ENCODE measurements around the gene GABRB1.

Gene GABRB1

GRCh38 chr4:47410271-47410670 lies 378.9 kb downstream of the GABRB1 start:
- no peak for FAIRE-seq

- no peak for FAIRE-seq
Observed at GRCh38 chr4:47413521-47413920, 382.2 kb downstream of the GABRB1 start.

- no peak for FAIRE-seq
Observed at GRCh38 chr4:47415719-47416118, 384.4 kb downstream of the GABRB1 start.

GRCh38 chr4:47418147-47418546 lies 386.8 kb downstream of the GABRB1 start:
- no peak for FAIRE-seq

GRCh38 chr4:47419296-47419695 lies 387.9 kb downstream of the GABRB1 start:
- FAIRE-seq = no peak

GRCh38 chr4:47425628-47426027 lies 394.3 kb downstream of the GABRB1 start:
- no peak for FAIRE-seq

- no peak for FAIRE-seq
Observed at GRCh38 chr4:47427935-47428334, 396.6 kb downstream of the GABRB1 start.

GRCh38 chr4:47432749-47433148 lies 401.4 kb downstream of the GABRB1 start:
- FAIRE-seq = no peak

- FAIRE-seq = no peak
Observed at GRCh38 chr4:47434931-47435330, 403.6 kb downstream of the GABRB1 start.

GRCh38 chr4:47442980-47443379 lies 411.6 kb downstream of the GABRB1 start:
- FAIRE-seq = no peak

- no peak for FAIRE-seq
Observed at GRCh38 chr4:47444031-47444430, 412.7 kb downstream of the GABRB1 start.

- no peak for FAIRE-seq
Observed at GRCh38 chr4:47451657-47452056, 420.3 kb downstream of the GABRB1 start.

- no peak for FAIRE-seq
Observed at GRCh38 chr4:47462799-47463234, 431.4 kb downstream of the GABRB1 start.

- peak; percentile 84 for FAIRE-seq
Observed at GRCh38 chr4:47463235-47463956, 432.0 kb downstream of the GABRB1 start, which contains the start of gene COMMD8. COMMD8 (minus strand) TSS chr4:47463702; CDS start chr4:47463651, 51 bp downstream.

- no peak for FAIRE-seq
Observed at GRCh38 chr4:47465004-47465403, 433.6 kb downstream of the GABRB1 start.

- no peak for FAIRE-seq
Observed at GRCh38 chr4:47466056-47466785, 434.9 kb downstream of the GABRB1 start.

- no peak for FAIRE-seq
Observed at GRCh38 chr4:47468706-47469365, 437.5 kb downstream of the GABRB1 start.

GRCh38 chr4:47469951-47470350 lies 438.6 kb downstream of the GABRB1 start:
- FAIRE-seq = no peak

GRCh38 chr4:47471064-47471463 lies 439.7 kb downstream of the GABRB1 start:
- no peak for FAIRE-seq

- no peak for FAIRE-seq
Observed at GRCh38 chr4:47471591-47471990, 440.2 kb downstream of the GABRB1 start.

GRCh38 chr4:47473141-47473750 lies 441.9 kb downstream of the GABRB1 start:
- FAIRE-seq = no peak

GRCh38 chr4:47474799-47475198 lies 443.4 kb downstream of the GABRB1 start:
- no peak for FAIRE-seq

- no peak for FAIRE-seq
Observed at GRCh38 chr4:47475411-47475810, 444.0 kb downstream of the GABRB1 start.
